Astrocyte (in vitro differentiated cells and primary cell): ENCODE data around the gene CHAF1A. TPM values are rescaled to one million over a fixed set of nuclear protein-coding genes. Genes with fewer than 3 reads are reported as not detected.

ENCODE experiments used
- DNase-seq: peaks from one replicate; pipeline ENCODE4 v3.0.0-alpha.2; 2010; ENCODE audit warnings: low read depth
- FAIRE-seq: peaks from 2 replicates; lab custom pipeline; 2011; peaks lifted over from hg19 to GRCh38; lab: Jason Lieb, UNC
- H2AFZ ChIP-seq: 2 replicates; pipeline ENCODE4 v1.6.0; 2012; ENCODE audit warnings: low read depth, low read length, inconsistent platforms
- H3K27ac ChIP-seq: 2 replicates; pipeline ENCODE4 v1.5.1; 2011; ENCODE audit warnings: low read depth, low read length, inconsistent platforms
- H3K27me3 ChIP-seq: 2 replicates; pipeline ENCODE4 v1.6.0; 2011; ENCODE audit warnings: low read length, inconsistent platforms; ENCODE audit not compliant: insufficient read depth
- H3K36me3 ChIP-seq: 2 replicates; pipeline ENCODE4 v1.5.1; 2011; ENCODE audit warnings: low read length, inconsistent platforms; ENCODE audit not compliant: insufficient read depth
- H3K4me1 ChIP-seq: 2 replicates; pipeline ENCODE4 v1.5.1; 2011; ENCODE audit warnings: low read length, inconsistent platforms; ENCODE audit not compliant: insufficient read depth
- H3K4me2 ChIP-seq: 2 replicates; pipeline ENCODE4 v1.6.0; 2012; ENCODE audit warnings: low read length, inconsistent platforms
- H3K4me3 ChIP-seq: 2 replicates; pipeline ENCODE4 v1.5.1; 2011; ENCODE audit warnings: low read depth, mild to moderate bottlenecking, low read length, inconsistent platforms; ENCODE audit not compliant: insufficient read depth
- H3K79me2 ChIP-seq: 2 replicates; pipeline ENCODE4 v1.6.0; 2012; ENCODE audit warnings: mild to moderate bottlenecking, low read length, inconsistent platforms; ENCODE audit not compliant: insufficient read depth
- H3K9ac ChIP-seq: 2 replicates; pipeline ENCODE4 v1.6.0; 2012; ENCODE audit warnings: mild to moderate bottlenecking, low read length, inconsistent platforms
- H3K9me3 ChIP-seq: 2 replicates; pipeline ENCODE4 v1.5.1; 2012; ENCODE audit warnings: low read depth, mild to moderate bottlenecking, low read length, inconsistent platforms; ENCODE audit not compliant: insufficient read depth
- H4K20me1 ChIP-seq: 2 replicates; pipeline ENCODE4 v1.6.0; 2012; ENCODE audit warnings: low read length, inconsistent platforms; ENCODE audit not compliant: insufficient read depth
- H3K27ac Mint-ChIP-seq: one replicate; pipeline ENCODE4 v1.8.0; 2021; ENCODE audit warnings: mild to moderate bottlenecking, mixed read lengths; ENCODE audit not compliant: unreplicated experiment
- H3K27me3 Mint-ChIP-seq: one replicate; pipeline ENCODE4 v1.8.0; 2021; ENCODE audit warnings: low read depth, mixed read lengths; ENCODE audit not compliant: unreplicated experiment
- H3K36me3 Mint-ChIP-seq: one replicate; pipeline ENCODE4 v1.8.0; 2021; ENCODE audit warnings: low read depth, mixed read lengths; ENCODE audit not compliant: unreplicated experiment
- H3K4me1 Mint-ChIP-seq: one replicate; pipeline ENCODE4 v1.8.0; 2021; ENCODE audit warnings: low read depth, mixed read lengths; ENCODE audit not compliant: unreplicated experiment
- H3K4me3 Mint-ChIP-seq: one replicate; pipeline ENCODE4 v1.8.0; 2021; ENCODE audit warnings: mild to moderate bottlenecking, moderate library complexity, mixed read lengths; ENCODE audit not compliant: unreplicated experiment
- H3K9me3 Mint-ChIP-seq: one replicate; pipeline ENCODE4 v1.8.0; 2021; ENCODE audit warnings: mild to moderate bottlenecking, mixed read lengths; ENCODE audit not compliant: unreplicated experiment
- CTCF ChIP-seq: IDR thresholded peaks from 2 replicates; pipeline ENCODE4 v1.5.1; 2011; ENCODE audit warnings: low read depth, mild to moderate bottlenecking, inconsistent platforms, low read length, moderate library complexity; ENCODE audit not compliant: insufficient read depth
- EZH2 ChIP-seq: IDR thresholded peaks from 2 replicates; pipeline ENCODE4 v1.6.1; 2012; ENCODE audit warnings: mild to moderate bottlenecking, low read length, inconsistent platforms; ENCODE audit not compliant: insufficient read depth
- total RNA-seq: library from RNA; stranded (reverse); gene quantifications from 2 replicates; pipeline ENCODE4 v1.2.1, GENCODE V29; 2021

CHAF1A gene
- total RNA-seq, 1 donor from 2014 or later = 8.5 TPM

- H3K9ac ChIP-seq = peak overlapping the region; percentile 84
- no peak for FAIRE-seq
- H3K27me3 Mint-ChIP-seq = no peaks in the 10 kb centered on the region
These were observed 72.1 kb downstream of the CHAF1A start for GRCh38 chr19:4474514-4475022.

GRCh38 chr19:4477034-4477801 is 74.8 kb downstream of the CHAF1A start:
- H3K4me1 Mint-ChIP-seq = peaks cover 3% of the 10 kb centered on the region
- no peaks in the 10 kb centered on the region for H3K9me3 Mint-ChIP-seq
- no peaks in the 10 kb centered on the region for H3K27me3 Mint-ChIP-seq
- DNase-seq (no peak), FAIRE-seq (no peak)
- no peak for TF ChIP-seq CTCF
- TF ChIP-seq EZH2 = no peak
- H3K4me1 ChIP-seq = peaks cover 13% of the 10 kb centered on the region
- H3K4me3 ChIP-seq = no peak overlapping the region
- H3K27me3 ChIP-seq = no peaks in the 10 kb centered on the region
- peaks cover 28% of the 10 kb centered on the region for H4K20me1 ChIP-seq
- H3K4me3 Mint-ChIP-seq = no peak overlapping the region
- no peak overlapping the region for H3K27ac ChIP-seq
- peaks cover 47% of the 10 kb centered on the region for H3K79me2 ChIP-seq
- peaks cover 4% of the 10 kb centered on the region for H3K36me3 ChIP-seq
- H3K9me3 ChIP-seq = no peaks in the 10 kb centered on the region
- no peak overlapping the region for H3K9ac ChIP-seq
- H3K36me3 Mint-ChIP-seq = peaks cover 1% of the 10 kb centered on the region
- H3K27ac Mint-ChIP-seq = no peak overlapping the region
- no peak overlapping the region for H3K4me2 ChIP-seq
- no peak overlapping the region for H2AFZ ChIP-seq

More at GRCh38 chr19:4474514-4475022, 72.1 kb downstream of the CHAF1A start:
- Mint-ChIP-seq H3K27ac (peak overlapping the region; percentile 87), H3K4me3 (peak overlapping the region; percentile 88), H3K36me3 (peaks cover 1% of the 10 kb centered on the region), H3K4me1 (peaks cover 3% of the 10 kb centered on the region), H3K9me3 (no peaks in the 10 kb centered on the region)
- no peaks in the 10 kb centered on the region for H3K9me3 ChIP-seq
- TF ChIP-seq EZH2 (no peak), CTCF (no peak)
- peak overlapping the region; percentile 55 for H3K4me3 ChIP-seq
- peak overlapping the region; percentile 37 for H3K27ac ChIP-seq
- H3K79me2 ChIP-seq = peaks cover 47% of the 10 kb centered on the region
- peaks cover 4% of the 10 kb centered on the region for H3K36me3 ChIP-seq
- H3K4me2 ChIP-seq = peak overlapping the region; percentile 94
- peaks cover 23% of the 10 kb centered on the region for H4K20me1 ChIP-seq
- DNase-seq = peak; percentile 50
- H2AFZ ChIP-seq = peak overlapping the region; percentile 72
- H3K27me3 ChIP-seq = no peaks in the 10 kb centered on the region
- H3K4me1 ChIP-seq = peaks cover 13% of the 10 kb centered on the region
